GM12801 (cell line): ENCODE measurements around the gene KCNG2.

ENCODE experiments used
- CTCF ChIP-seq: IDR thresholded peaks from one replicate; pipeline ENCODE4 v1.5.1; 2011; ENCODE audit warnings: control low read depth; ENCODE audit not compliant: insufficient read length; ENCODE audit errors: extremely low read depth

KCNG2 gene

GRCh38 chr18:79897940-79898625, 100.3 kb downstream of the KCNG2 start:
- TF ChIP-seq CTCF, result no peak

- TF ChIP-seq CTCF, result no peak
Observed at GRCh38 chr18:79898952-79899608, 101.3 kb downstream of the KCNG2 start.

- TF ChIP-seq CTCF, result no peak
Observed at GRCh38 chr18:79899609-79900445, 102.1 kb downstream of the KCNG2 start.

GRCh38 chr18:79900610-79901570, 103.2 kb downstream of the KCNG2 start:
- no peak for TF ChIP-seq CTCF

- no peak for TF ChIP-seq CTCF
Observed at GRCh38 chr18:79901665-79902064, 103.9 kb downstream of the KCNG2 start.

- TF ChIP-seq CTCF, result no peak
Observed at GRCh38 chr18:79902075-79902474, 104.3 kb downstream of the KCNG2 start.
